Measurements from ENCODE around the gene SCN5A.

The SCN5A gene

GRCh38 chr3:38587548-38588131 lies 61.8 kb downstream of the SCN5A start:
- Histone ChIP-seq H3K36me3 (replicated peaks; ENCODE audit: low read depth, low read length) (no peaks in the 10 kb centered on the region), H3K9me3 (ENCODE audit: insufficient read depth, low read length) (no peaks in the 10 kb centered on the region), H4K20me1 (ENCODE audit: insufficient read depth, low read length) (no peaks in the 10 kb centered on the region), H3K27ac (ENCODE audit: low read length) (no peak overlapping the region), H3K79me2 (ENCODE audit: low read length) (no peaks in the 10 kb centered on the region), H3K4me2 (ENCODE audit: low read length) (no peak overlapping the region), H3K4me3 (ENCODE audit: low read length) (no peak overlapping the region), H3K9ac (ENCODE audit: low read length) (no peak overlapping the region), H3K4me1 (ENCODE audit: low read length) (no peaks in the 10 kb centered on the region), H2AFZ (ENCODE audit: low read depth, low read length) (no peak overlapping the region), H3K27me3 (ENCODE audit: low read depth, low read length) (peaks cover 16% of the 10 kb centered on the region)
- TF ChIP-seq EZH2phosphoT487 (IDR thresholded peaks at IDR 0.05; ENCODE audit: low read depth) (no peak), CTCF (IDR thresholded peaks at IDR 0.05; ENCODE audit: low read depth, low read length) (no peak)

- no peaks in the 10 kb centered on the region for H3K9me3 ChIP-seq (ENCODE audit: insufficient read depth, low read length)
- no peak overlapping the region for H3K27ac ChIP-seq (ENCODE audit: low read length)
- peaks cover 10% of the 10 kb centered on the region; the same call in 1 of the 2 replicates for H3K27me3 ChIP-seq (ENCODE audit: low read depth, low read length)
- no peak overlapping the region for H3K9ac ChIP-seq (ENCODE audit: low read length)
- H3K4me3 ChIP-seq (ENCODE audit: low read length) = no peak overlapping the region
- no peak overlapping the region for H2AFZ ChIP-seq (ENCODE audit: low read depth, low read length)
- H3K4me2 ChIP-seq (ENCODE audit: low read length) = no peak overlapping the region
- TF ChIP-seq EZH2phosphoT487 (IDR thresholded peaks at IDR 0.05; ENCODE audit: low read depth) (no peak), CTCF (IDR thresholded peaks at IDR 0.05; ENCODE audit: low read depth, low read length) (no peak)
- no peaks in the 10 kb centered on the region for H4K20me1 ChIP-seq (ENCODE audit: insufficient read depth, low read length)
- no peaks in the 10 kb centered on the region for H3K4me1 ChIP-seq (ENCODE audit: low read length)
- no peaks in the 10 kb centered on the region for H3K79me2 ChIP-seq (ENCODE audit: low read length)
- no peaks in the 10 kb centered on the region for H3K36me3 ChIP-seq (replicated peaks; ENCODE audit: low read depth, low read length)
These were observed 62.7 kb downstream of the SCN5A start for GRCh38 chr3:38586546-38587520.

DNA sequence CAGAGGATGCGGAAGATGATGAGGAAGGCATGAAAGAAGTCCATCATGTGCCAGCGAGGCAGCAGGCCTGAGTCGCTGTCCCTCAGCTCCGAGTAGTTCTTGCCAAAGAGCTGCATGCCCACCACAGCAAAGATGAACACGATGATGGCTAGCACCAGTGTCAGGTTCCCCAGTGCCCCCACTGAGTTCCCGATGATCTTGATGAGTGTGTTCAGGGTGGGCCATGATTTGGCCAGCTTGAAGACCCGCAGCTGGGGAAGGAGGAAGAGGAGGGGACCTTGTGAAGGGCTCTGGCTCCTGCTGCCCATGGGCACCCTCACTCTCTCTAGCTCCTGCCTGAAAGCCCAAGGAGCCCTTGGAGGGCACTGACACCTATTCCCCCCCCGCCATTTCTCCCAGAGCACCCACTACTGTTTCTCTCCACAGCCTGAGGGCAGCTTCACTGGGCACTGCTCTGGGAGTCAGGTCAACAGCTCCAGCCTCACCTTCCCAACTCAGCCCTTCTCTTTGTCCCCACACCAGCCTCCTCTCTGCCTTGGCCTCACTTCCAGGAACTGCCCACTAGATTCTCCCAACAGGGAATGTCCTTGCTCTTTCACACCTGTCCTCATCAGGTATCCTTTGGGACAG lies 63.6 kb downstream of the SCN5A start:
- H2AFZ ChIP-seq (ENCODE audit: low read depth, low read length) = no peak overlapping the region
- H3K9ac ChIP-seq (ENCODE audit: low read length) = no peak overlapping the region
- TF ChIP-seq EZH2phosphoT487 (IDR thresholded peaks at IDR 0.05; ENCODE audit: low read depth) = no peak
- no peak for TF ChIP-seq CTCF (IDR thresholded peaks at IDR 0.05; ENCODE audit: low read depth, low read length)
- no peaks in the 10 kb centered on the region for H3K79me2 ChIP-seq (ENCODE audit: low read length)
- no peaks in the 10 kb centered on the region for H3K9me3 ChIP-seq (ENCODE audit: insufficient read depth, low read length)
- no peaks in the 10 kb centered on the region for H4K20me1 ChIP-seq (ENCODE audit: insufficient read depth, low read length)
- H3K4me1 ChIP-seq (ENCODE audit: low read length) = peaks cover 2% of the 10 kb centered on the region
- H3K27ac ChIP-seq (ENCODE audit: low read length) = no peak overlapping the region
- no peak overlapping the region for H3K4me3 ChIP-seq (ENCODE audit: low read length)
- H3K4me2 ChIP-seq (ENCODE audit: low read length) = no peak overlapping the region
- 0 out of 2 replicates have a peak, but pooled peaks cover 7% of the 10 kb centered on the region for H3K27me3 ChIP-seq (ENCODE audit: low read depth, low read length)
- no peaks in the 10 kb centered on the region for H3K36me3 ChIP-seq (replicated peaks; ENCODE audit: low read depth, low read length)

- Histone ChIP-seq H3K36me3 (replicated peaks; ENCODE audit: low read depth, low read length) (no peaks in the 10 kb centered on the region), H3K9ac (ENCODE audit: low read length) (no peak overlapping the region), H3K27ac (ENCODE audit: low read length) (no peak overlapping the region), H4K20me1 (ENCODE audit: insufficient read depth, low read length) (no peaks in the 10 kb centered on the region), H3K9me3 (ENCODE audit: insufficient read depth, low read length) (no peaks in the 10 kb centered on the region), H3K4me3 (ENCODE audit: low read length) (no peak overlapping the region), H3K4me2 (ENCODE audit: low read length) (no peak overlapping the region), H2AFZ (ENCODE audit: low read depth, low read length) (no peak overlapping the region), H3K79me2 (ENCODE audit: low read length) (no peaks in the 10 kb centered on the region), H3K27me3 (ENCODE audit: low read depth, low read length) (0 out of 2 replicates have a peak, but pooled peaks cover 2% of the 10 kb centered on the region), H3K4me1 (ENCODE audit: low read length) (peaks cover 17% of the 10 kb centered on the region)
- no peak for TF ChIP-seq EZH2phosphoT487 (IDR thresholded peaks at IDR 0.05; ENCODE audit: low read depth)
- TF ChIP-seq CTCF (IDR thresholded peaks at IDR 0.05; ENCODE audit: low read depth, low read length) = no peak
These were observed 65.8 kb downstream of the SCN5A start for GRCh38 chr3:38583688-38584087.

Measured in OCI-LY3 (cell line).